Activated B cell treated with CpG ODN at 0.5 μM for 24 hours (primary cell): ENCODE measurements around the gene MRC2. TPM values are rescaled to one million over a fixed set of nuclear protein-coding genes. Genes with fewer than 3 reads are reported as not detected.

Source experiments
- ATAC-seq: fragments of 200-7000 bp; cut with Tn5 transposase; one replicate; pipeline ENCODE4 v1.10.0; 2021; ENCODE audit warnings: low read depth, mild to moderate bottlenecking, moderate library complexity
- CTCF ChIA-PET: fragments of 350-600 bp; sonication (Branson Sonifier 250); formaldehyde crosslinking; loops from one replicate; lab custom pipeline; 2021; ENCODE audit warnings: antibody characterized with exemption; lab: Charles Lee
- POLR2A ChIA-PET: fragments of 350-600 bp; sonication (Branson Sonifier 250); formaldehyde crosslinking; loops from one replicate; lab custom pipeline; 2021; ENCODE audit warnings: antibody characterized with exemption; lab: Charles Lee
- DNase-seq: peaks from one replicate; pipeline ENCODE4 v3.0.0; 2022
- H3K27ac Mint-ChIP-seq: one replicate; pipeline ENCODE4 v1.8.0; 2020; ENCODE audit warnings: mixed read lengths
- H3K27me3 Mint-ChIP-seq: one replicate; pipeline ENCODE4 v1.8.0; 2021; ENCODE audit warnings: mixed read lengths
- H3K36me3 Mint-ChIP-seq: one replicate; pipeline ENCODE4 v1.8.0; 2021; ENCODE audit warnings: low read depth, mixed read lengths
- H3K4me1 Mint-ChIP-seq: one replicate; pipeline ENCODE4 v1.8.0; 2021; ENCODE audit warnings: mixed read lengths
- H3K4me3 Mint-ChIP-seq: one replicate; pipeline ENCODE4 v1.8.0; 2020; ENCODE audit warnings: mild to moderate bottlenecking, mixed read lengths
- H3K9me3 Mint-ChIP-seq: one replicate; pipeline ENCODE4 v1.8.0; 2020; ENCODE audit warnings: mixed read lengths
- CTCF ChIP-seq: fragments of 200-600 bp; IDR thresholded peaks from one replicate; pipeline ENCODE4 v1.8.0; 2022; ENCODE audit warnings: antibody characterized with exemption, mild to moderate bottlenecking
- intact Hi-C: fragments of 100-400 bp; cut with micrococcal nuclease; formaldehyde crosslinking; loops from one replicate; pipeline ENCODE4 v1.15.1; 2024
- total RNA-seq: library from RNA; stranded (reverse); gene quantifications from 2 replicates; pipeline ENCODE4 v1.2.3, GENCODE V29; 2022

MRC2 gene
- total RNA-seq, 1 donor from 2014 or later, result 0.11 TPM

GRCh38 chr17:62627904-62628633 lies 599 bp downstream of the MRC2 start:
- H3K4me3 Mint-ChIP-seq, result peak overlapping the region; percentile 66
- ChIA-PET POLR2A (no interaction called here), CTCF (no interaction called here)
- H3K27ac Mint-ChIP-seq, result no peak overlapping the region
- H3K36me3 Mint-ChIP-seq, result no peaks in the 10 kb centered on the region
- H3K4me1 Mint-ChIP-seq, result peaks cover 13% of the 10 kb centered on the region
- no peaks in the 10 kb centered on the region for H3K9me3 Mint-ChIP-seq
- DNase-seq (no peak), ATAC-seq (no peak)
- intact Hi-C loops, result no loop called here
- TF ChIP-seq CTCF, result no peak
- H3K27me3 Mint-ChIP-seq, result peaks cover 18% of the 10 kb centered on the region

GRCh38 chr17:62628831-62629555 lies 1.5 kb downstream of the MRC2 start:
- intact Hi-C loops, result no loop called here
- H3K27ac Mint-ChIP-seq, result no peak overlapping the region
- ChIA-PET CTCF (no interaction called here), POLR2A (no interaction called here)
- TF ChIP-seq CTCF, result no peak
- H3K4me1 Mint-ChIP-seq, result peaks cover 13% of the 10 kb centered on the region
- no peak for ATAC-seq
- no peak for DNase-seq
- H3K4me3 Mint-ChIP-seq, result no peak overlapping the region
- H3K27me3 Mint-ChIP-seq, result peaks cover 18% of the 10 kb centered on the region
- H3K9me3 Mint-ChIP-seq, result no peaks in the 10 kb centered on the region
- H3K36me3 Mint-ChIP-seq, result no peaks in the 10 kb centered on the region

- TF ChIP-seq CTCF, result no peak
- Mint-ChIP-seq H3K36me3 (no peaks in the 10 kb centered on the region), H3K4me3 (no peak overlapping the region), H3K27me3 (peaks cover 18% of the 10 kb centered on the region), H3K9me3 (no peaks in the 10 kb centered on the region), H3K4me1 (peaks cover 13% of the 10 kb centered on the region), H3K27ac (no peak overlapping the region)
- no peak for ATAC-seq
- POLR2A ChIA-PET, result no interaction called here
- intact Hi-C loops, result no loop called here
- no peak for DNase-seq
- CTCF ChIA-PET, result no interaction called here
Measured at GRCh38 chr17:62629556-62630364, 2.3 kb downstream of the MRC2 start.

- peaks cover 13% of the 10 kb centered on the region for H3K4me1 Mint-ChIP-seq
- ATAC-seq, result no peak
- TF ChIP-seq CTCF, result no peak
- no peak overlapping the region for H3K4me3 Mint-ChIP-seq
- POLR2A ChIA-PET, result no interaction called here
- no peaks in the 10 kb centered on the region for H3K36me3 Mint-ChIP-seq
- intact Hi-C loops, result no loop called here
- CTCF ChIA-PET, result no interaction called here
- peaks cover 18% of the 10 kb centered on the region for H3K27me3 Mint-ChIP-seq
- no peak overlapping the region for H3K27ac Mint-ChIP-seq
- no peak for DNase-seq
- no peaks in the 10 kb centered on the region for H3K9me3 Mint-ChIP-seq
Measured at GRCh38 chr17:62630365-62631085, 3.1 kb downstream of the MRC2 start.
